ENCODE measurements around the gene CDH20.

GRCh38 chr18:61549889-61550288 is 216.7 kb downstream of the CDH20 start:
- TF ChIP-seq POLR2A (IDR thresholded peaks at IDR 0.05) (no peak), CTCF (IDR thresholded peaks at IDR 0.05) (no peak), POLR2AphosphoS5 (IDR thresholded peaks at IDR 0.05; ENCODE audit: insufficient read depth in 1 of 2, low read depth in 1 of 2) (no peak)

Measured in vagina (tissue), 2 donors.